Activated CD4-positive, alpha-beta T cell treated with anti-CD3 and anti-CD28 coated beads for 4 hours (primary cell): ENCODE measurements around the gene TPBG.
"Not testable (repeated sequence)": the region's sequence is repeated elsewhere in the genome, so short reads cannot be mapped to it uniquely, and the experiment has no call there.

Experiments
- DNase-seq, 2 donors: peaks; one replicate each; pipeline ENCODE4 v3.0.0-alpha.2; 2020

The TPBG gene

DNA sequence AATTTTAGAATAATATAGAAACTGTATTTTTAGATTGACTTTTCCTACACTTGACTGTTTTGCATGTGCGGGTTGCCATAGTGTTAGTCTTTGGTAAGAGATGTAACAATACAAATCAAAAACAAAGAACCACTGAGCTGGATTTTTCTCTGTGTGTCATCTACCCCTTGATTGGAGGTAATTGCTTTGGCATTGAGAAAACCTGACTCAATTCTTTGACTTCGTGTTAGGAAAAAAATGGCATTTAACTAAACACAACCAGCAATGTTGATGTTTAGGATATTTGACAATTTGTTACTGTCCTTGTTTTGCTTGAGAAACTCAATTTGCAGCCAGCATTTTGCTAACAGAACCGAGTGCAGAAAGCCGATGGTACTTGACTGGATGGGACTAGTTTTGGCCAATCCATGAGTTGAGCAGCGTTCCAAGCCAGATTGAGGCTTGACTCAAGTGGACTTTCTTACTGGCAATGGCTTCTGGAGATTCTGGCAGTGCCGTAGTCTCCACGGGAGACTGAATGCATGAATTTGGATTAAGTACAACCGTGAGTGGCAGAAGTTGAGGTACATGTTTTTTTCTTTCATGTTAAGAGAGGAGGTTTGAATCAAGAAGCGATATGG, 17.1 kb downstream of the TPBG start:
- DNase-seq, result no peak

DNA sequence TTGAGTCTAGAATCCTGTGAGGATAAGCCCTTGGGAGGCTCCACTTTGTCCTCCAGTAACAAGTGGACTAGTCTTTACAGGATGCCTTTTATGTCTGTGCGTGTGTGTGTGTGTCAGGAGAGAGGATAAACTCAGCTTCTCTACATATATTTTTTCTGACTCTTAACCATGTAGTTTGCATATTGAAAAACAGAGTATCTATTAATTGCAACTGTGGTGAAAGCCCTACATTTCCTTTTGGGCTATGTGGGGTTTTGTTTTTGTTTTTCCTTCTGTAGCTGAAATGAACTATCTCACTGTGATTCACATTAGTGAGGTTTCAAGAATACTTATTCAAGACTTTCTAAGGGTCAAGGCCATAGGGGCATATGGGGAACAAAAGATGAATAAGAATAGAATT, 17.7 kb downstream of the TPBG start:
- no peak for DNase-seq

DNA sequence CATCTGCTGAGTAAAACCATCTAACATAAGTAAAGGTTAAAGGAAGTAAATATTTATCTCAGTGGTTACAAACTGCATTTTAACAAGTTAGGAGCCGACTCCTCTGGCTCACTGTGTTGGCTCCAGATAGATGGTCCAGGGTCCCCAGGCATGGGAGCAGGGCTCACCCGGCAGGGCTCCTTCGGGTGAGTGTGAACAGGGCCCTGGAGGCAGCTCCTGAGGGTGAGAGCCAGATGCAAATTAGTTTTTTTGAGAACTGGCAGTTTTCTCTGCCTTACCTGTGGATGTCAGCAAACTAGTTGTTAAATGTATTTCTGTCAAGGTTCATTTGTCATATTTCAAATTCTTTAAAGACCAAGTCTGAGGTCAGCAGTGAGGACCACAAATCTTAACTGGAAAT, 21.5 kb downstream of the TPBG start:
- DNase-seq, result no peak

DNA sequence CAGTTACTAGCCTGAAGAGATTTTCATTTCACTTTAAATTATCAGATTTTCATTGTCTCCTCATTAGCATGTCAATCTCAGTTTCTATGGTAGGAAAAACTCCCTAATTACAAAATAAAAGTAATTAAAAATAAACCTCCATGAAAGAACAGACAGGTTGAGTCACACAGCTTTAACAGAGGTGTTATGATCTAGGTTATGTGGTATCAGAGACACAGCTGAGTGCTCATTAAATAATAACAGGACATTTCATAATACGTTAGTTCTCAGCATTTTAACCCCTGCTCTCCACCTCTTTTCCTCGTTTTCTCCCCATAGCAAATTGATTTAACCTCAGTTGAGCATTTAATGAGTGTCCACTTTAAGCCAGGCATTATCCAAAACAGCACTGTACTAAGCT, 21.9 kb downstream of the TPBG start:
- DNase-seq, result no peak

DNA sequence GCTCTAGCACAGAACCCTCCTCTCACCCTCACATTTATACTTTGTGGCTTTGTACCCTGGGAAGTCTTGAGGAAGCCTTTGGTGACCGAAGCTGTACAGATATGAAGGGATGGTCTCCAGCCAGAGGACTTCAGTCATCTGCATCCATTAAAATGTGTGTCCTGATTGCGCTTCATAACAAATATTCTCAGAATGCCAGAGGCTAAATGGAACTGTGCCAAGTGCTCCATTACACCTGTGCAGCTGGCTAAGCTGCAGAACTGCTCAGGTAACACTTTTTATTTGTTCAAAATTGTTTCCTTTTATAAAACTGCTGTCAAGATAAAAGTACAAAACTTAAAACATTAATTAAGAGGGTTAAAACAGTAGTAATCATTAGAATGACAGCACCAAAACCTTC, 22.3 kb downstream of the TPBG start:
- DNase-seq, result no peak

DNA sequence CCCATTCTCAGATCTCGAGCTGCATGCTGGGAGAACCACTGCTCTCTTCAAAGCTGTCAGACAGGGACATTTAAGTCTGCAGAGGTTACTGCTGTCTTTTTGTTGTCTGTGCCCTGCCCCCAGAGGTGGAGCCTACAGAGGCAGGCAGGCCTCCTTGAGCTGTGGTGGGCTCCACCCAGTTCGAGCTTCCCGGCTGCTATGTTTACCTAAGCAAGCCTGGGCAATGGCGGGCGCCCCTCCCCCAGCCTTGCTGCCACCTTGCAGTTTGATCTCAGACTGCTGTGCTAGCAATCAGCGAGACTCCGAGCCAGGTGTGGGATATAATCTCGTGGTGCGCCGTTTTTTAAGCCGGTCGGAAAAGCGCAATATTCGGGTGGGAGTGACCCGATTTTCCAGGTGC, 31.2 kb downstream of the TPBG start:
- DNase-seq, result not testable (repeated sequence)

DNA sequence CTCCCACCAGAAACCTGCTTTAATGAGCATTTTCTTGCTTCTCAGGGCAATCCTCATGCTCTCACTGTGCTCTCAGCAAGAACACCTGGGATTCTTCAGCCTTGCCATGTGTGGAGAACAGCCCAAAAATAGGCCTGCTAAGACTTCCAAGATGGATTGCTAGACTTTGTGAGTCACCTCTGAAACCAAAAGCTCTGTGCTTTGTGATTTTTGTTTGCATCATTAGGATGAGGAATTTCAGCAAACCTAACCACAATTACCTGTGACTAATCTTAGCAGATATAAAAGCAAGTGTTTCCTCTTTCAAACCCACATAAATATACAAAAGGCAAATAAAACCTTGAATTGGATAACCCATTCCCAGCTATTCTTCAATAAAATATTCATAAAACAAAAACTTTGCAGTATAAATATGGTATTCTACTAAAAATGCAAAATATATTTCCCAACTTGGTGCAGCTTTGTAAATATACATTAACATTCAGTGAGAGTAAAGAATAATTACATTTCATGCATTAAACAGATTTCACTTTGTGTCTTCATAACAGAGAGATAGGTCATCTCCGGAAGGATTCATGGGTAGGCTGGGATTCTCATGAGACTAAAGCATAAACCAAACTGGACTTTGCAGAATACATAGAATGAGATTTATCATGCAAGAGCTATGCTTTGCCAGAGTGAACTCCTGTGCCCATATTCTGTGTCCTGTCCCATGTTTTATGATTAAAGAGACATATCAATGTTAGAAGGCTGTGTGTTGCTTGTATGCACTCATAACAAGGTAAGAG, 33.5 kb downstream of the TPBG start:
- DNase-seq, result no peak

DNA sequence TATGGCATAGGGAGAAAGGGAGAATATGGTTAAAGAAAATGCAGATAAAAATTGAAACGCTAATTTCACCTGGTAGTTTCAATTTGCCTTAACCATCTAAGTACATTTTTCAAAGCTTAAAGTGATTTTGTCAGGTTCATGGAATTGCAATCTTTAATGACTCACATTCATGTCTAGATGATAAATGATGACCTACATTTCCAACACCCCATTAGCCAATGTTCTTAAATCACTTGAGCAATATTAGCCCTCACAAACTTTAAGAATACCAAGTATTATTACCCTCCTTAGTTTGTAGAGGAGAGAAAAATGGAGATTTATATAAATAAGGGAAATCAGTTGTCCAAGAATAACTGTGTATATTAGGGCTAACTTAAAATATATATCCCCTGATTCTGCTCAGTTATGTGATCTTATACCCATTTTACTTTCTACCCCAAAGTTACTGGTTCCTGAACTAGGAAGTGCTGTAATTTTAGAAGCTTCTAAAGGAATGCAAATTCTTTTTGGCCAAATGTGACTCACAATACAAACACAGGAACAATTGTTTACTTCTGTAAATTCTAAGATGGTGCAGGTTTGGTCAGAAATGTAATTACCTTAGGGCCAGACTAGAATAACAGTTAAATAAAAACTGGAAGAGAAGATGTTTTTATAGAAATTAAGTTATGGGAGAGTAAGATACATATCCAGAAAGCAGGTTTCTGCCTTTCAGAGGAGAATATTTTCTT, 34.5 kb downstream of the TPBG start:
- DNase-seq, result no peak

DNA sequence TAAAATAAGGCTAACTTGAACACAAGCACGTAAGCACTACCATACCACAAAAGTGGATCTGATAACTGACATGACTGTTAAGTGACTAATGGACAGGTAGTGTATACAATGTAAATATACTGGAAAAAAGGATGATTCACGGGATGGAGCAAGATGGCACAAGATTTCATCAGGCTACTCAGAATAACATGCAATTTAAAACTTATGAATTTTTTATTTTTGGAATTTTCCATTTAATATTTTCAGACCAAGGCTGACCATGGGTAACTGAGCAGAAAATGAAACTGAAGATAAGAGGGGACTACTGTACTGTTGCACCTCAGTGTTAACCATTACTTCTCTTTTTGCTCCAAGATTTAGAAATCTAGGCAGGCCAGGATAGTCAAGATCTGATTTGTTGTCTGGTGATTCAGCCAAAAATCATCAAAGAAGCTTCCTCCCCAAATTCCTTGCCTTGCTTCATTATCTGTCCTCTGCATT, 45.4 kb downstream of the TPBG start:
- DNase-seq, result no peak

DNA sequence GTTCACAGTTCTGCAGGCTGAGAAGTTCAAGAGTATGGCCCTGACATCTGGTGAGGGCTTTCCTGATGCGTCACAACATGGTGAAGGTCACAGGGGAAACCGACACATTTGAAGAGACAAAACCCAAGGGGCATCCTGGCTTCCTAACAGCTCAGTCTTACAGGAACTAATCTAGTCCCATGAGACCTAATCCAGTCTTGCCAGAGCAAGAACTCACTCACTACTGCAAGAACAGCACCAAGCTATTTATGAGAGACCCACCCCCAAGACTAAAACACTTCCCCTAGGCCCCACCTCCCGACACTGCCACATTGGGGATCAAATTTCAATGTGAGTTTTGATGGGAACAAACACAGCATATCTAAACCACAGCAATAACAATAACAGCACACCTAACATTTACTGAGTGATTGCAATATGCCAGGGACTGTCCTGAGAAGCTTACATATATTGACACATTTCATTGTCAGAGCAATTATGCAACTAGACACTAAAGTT, 46.6 kb downstream of the TPBG start:
- no peak for DNase-seq

DNA sequence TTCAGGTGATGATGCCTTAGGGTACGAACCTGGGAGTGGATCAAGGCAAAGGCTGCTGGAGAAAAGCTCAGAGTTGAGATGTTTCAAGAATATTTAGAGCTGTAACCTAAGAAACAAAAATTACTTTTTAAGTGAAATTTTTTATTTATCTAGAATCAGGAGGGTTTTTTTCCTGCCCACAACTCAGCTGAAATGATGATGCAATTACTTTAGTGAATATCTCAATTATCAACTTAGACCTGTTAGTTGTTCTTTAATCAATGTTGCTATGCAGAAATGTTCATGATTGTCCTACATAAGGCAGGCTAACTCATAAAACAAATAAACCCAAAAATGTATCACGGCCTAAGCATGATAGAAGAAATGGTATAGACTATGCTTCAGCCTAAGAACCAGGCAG, 50.3 kb downstream of the TPBG start:
- DNase-seq, result no peak

DNA sequence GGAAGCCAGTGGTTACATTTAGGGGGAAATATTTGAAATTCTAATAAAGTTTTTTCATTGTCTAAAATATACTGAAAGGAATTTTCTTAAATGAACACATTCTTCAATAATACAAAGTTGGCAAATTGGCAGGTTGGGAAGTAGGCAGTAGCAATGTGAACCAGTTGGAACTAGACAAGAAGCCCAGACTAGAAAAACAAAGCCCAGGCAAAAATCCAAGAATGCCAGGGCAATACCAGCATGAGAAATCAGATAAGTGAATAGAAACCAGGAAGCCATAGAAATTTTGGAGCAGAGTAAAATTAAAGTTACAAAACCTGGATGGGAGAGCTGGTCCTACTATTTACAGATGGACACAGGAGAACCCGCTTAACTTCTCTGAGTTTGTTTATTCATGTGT, 52.2 kb downstream of the TPBG start:
- DNase-seq, result no peak

DNA sequence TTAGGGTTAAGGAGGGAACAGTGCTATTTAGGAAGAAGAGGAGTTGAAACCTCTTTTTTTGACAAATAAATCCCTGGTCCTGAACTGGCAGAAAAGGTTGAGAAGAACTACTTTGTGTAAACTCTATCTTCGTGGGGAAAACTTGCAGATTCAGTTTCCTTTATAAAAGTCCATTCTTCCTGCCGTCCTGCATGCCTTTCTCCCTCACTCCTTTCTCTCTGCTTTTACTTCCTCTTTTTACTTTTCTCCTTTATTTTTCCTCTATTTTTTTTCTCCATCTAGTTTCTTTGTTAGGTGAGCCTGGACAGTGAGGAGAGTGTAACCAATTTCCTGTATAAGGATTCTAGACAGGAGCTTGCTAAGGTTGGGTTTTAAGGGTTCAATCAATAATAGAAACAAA, 52.7 kb downstream of the TPBG start:
- DNase-seq, result no peak
